Measurements from ENCODE around the gene GPR33.
"Not testable (repeated sequence)": the region's sequence is repeated elsewhere in the genome, so short reads cannot be mapped to it uniquely, and the experiment has no call there.

Gene GPR33
- 0 reads per million in 2 experiments for total RNA-seq

GRCh38 chr14:31487886-31488285, at the start of gene GPR33:
TSS of gene GPR33 (minus strand) at chr14:31488039. CDS start at chr14:31483965, 4,074 bp downstream.
- no peak for DNase-seq (ENCODE audit: low read depth)

GRCh38 chr14:31536201-31536960, 48.5 kb upstream of the GPR33 start:
- no peak for DNase-seq (ENCODE audit: low read depth)

- no peak for DNase-seq (ENCODE audit: low read depth)
Measured at GRCh38 chr14:31530136-31530535, 42.3 kb upstream of the GPR33 start.

GRCh38 chr14:31529053-31529452, 41.2 kb upstream of the GPR33 start:
- no peak for DNase-seq (ENCODE audit: low read depth)

- no peak for DNase-seq (ENCODE audit: low read depth)
Measured at GRCh38 chr14:31527546-31527945, 39.7 kb upstream of the GPR33 start.

GRCh38 chr14:31527087-31527486, 39.2 kb upstream of the GPR33 start:
- DNase-seq (ENCODE audit: low read depth), result no peak

GRCh38 chr14:31510855-31511254, 23.0 kb upstream of the GPR33 start:
- no peak for DNase-seq (ENCODE audit: low read depth)

- no peak for DNase-seq (ENCODE audit: low read depth)
Measured at GRCh38 chr14:31510222-31510621, 22.4 kb upstream of the GPR33 start.

GRCh38 chr14:31508135-31508534, 20.3 kb upstream of the GPR33 start:
- no peak for DNase-seq (ENCODE audit: low read depth)

GRCh38 chr14:31505411-31505810, 17.6 kb upstream of the GPR33 start:
- no peak for DNase-seq (ENCODE audit: low read depth)

- no peak for DNase-seq (ENCODE audit: low read depth)
Measured at GRCh38 chr14:31501870-31502269, 14.0 kb upstream of the GPR33 start.

- DNase-seq (ENCODE audit: low read depth), result no peak
Measured at GRCh38 chr14:31492759-31493498, 5.1 kb upstream of the GPR33 start.

- DNase-seq (ENCODE audit: low read depth), result no peak
Measured at GRCh38 chr14:31489691-31490090, 1.9 kb upstream of the GPR33 start.

- DNase-seq (ENCODE audit: low read depth), result no peak
Measured at GRCh38 chr14:31486764-31487163, 1.1 kb downstream of the GPR33 start.

- DNase-seq (ENCODE audit: low read depth), result no peak
Measured at GRCh38 chr14:31484754-31485153, 3.1 kb downstream of the GPR33 start.

- no peak for DNase-seq (ENCODE audit: low read depth)
Measured at GRCh38 chr14:31480156-31480555, 7.7 kb downstream of the GPR33 start.

GRCh38 chr14:31479027-31479426, 8.8 kb downstream of the GPR33 start:
- no peak for DNase-seq (ENCODE audit: low read depth)

GRCh38 chr14:31477248-31477647, 10.6 kb downstream of the GPR33 start:
- DNase-seq (ENCODE audit: low read depth), result no peak

GRCh38 chr14:31476131-31476866, 11.5 kb downstream of the GPR33 start:
- DNase-seq (ENCODE audit: low read depth), result no peak

- DNase-seq (ENCODE audit: low read depth), result no peak
Measured at GRCh38 chr14:31466554-31466953, 21.3 kb downstream of the GPR33 start.

GRCh38 chr14:31465111-31465510, 22.7 kb downstream of the GPR33 start:
- DNase-seq (ENCODE audit: low read depth), result no peak

GRCh38 chr14:31462450-31462849, 25.4 kb downstream of the GPR33 start:
- DNase-seq (ENCODE audit: low read depth), result not testable (repeated sequence)

- no peak for DNase-seq (ENCODE audit: low read depth)
Measured at GRCh38 chr14:31461545-31461944, 26.3 kb downstream of the GPR33 start.
